ENCODE data around the gene KLHL8.

KLHL8 gene

GRCh38 chr4:87134122-87134521 is 86.3 kb downstream of the KLHL8 start:
- TF ChIP-seq CTCF (IDR thresholded peaks at IDR 0.05; ENCODE audit: extremely low read depth, insufficient read depth, missing control alignments) = no peak
- no peak for DNase-seq (ENCODE audit: low spot score)
- in situ Hi-C loops (cut with MboI; ENCODE audit: low pct_unique_long_range_greater_than_20kb, low sequenced_read_pairs, unreplicated experiment) = no loop called here

- DNase-seq (ENCODE audit: low spot score) = no peak
- TF ChIP-seq CTCF (IDR thresholded peaks at IDR 0.05; ENCODE audit: extremely low read depth, insufficient read depth, missing control alignments) = no peak
- in situ Hi-C loops (cut with MboI; ENCODE audit: low pct_unique_long_range_greater_than_20kb, low sequenced_read_pairs, unreplicated experiment) = no loop called here
These were observed 87.2 kb downstream of the KLHL8 start for GRCh38 chr4:87133183-87133582.

- no peak for DNase-seq (ENCODE audit: low spot score)
- no peak for TF ChIP-seq CTCF (IDR thresholded peaks at IDR 0.05; ENCODE audit: extremely low read depth, insufficient read depth, missing control alignments)
- in situ Hi-C loops (cut with MboI; ENCODE audit: low pct_unique_long_range_greater_than_20kb, low sequenced_read_pairs, unreplicated experiment) = no loop called here
These were observed 88.4 kb downstream of the KLHL8 start for GRCh38 chr4:87132035-87132434.

GRCh38 chr4:87130985-87131703 is 89.3 kb downstream of the KLHL8 start:
- no peak for TF ChIP-seq CTCF (IDR thresholded peaks at IDR 0.05; ENCODE audit: extremely low read depth, insufficient read depth, missing control alignments)
- in situ Hi-C loops (cut with MboI; ENCODE audit: low pct_unique_long_range_greater_than_20kb, low sequenced_read_pairs, unreplicated experiment) = no loop called here
- DNase-seq (ENCODE audit: low spot score) = no peak

GRCh38 chr4:87129681-87130080 is 90.7 kb downstream of the KLHL8 start:
- no peak for DNase-seq (ENCODE audit: low spot score)
- in situ Hi-C loops (cut with MboI; ENCODE audit: low pct_unique_long_range_greater_than_20kb, low sequenced_read_pairs, unreplicated experiment) = no loop called here
- TF ChIP-seq CTCF (IDR thresholded peaks at IDR 0.05; ENCODE audit: extremely low read depth, insufficient read depth, missing control alignments) = no peak

- in situ Hi-C loops (cut with MboI; ENCODE audit: low pct_unique_long_range_greater_than_20kb, low sequenced_read_pairs, unreplicated experiment) = no loop called here
- TF ChIP-seq CTCF (IDR thresholded peaks at IDR 0.05; ENCODE audit: extremely low read depth, insufficient read depth, missing control alignments) = no peak
- no peak for DNase-seq (ENCODE audit: low spot score)
These were observed 92.3 kb downstream of the KLHL8 start for GRCh38 chr4:87128006-87128705.
